ENCODE data around the gene HPCAL1. TPM values are rescaled to one million over a fixed set of nuclear protein-coding genes. Genes with fewer than 3 reads are reported as not detected.

HPCAL1 gene
- total RNA-seq, 2 experiments from 2014 or later, result 9.2 to 9.7 TPM

GRCh38 chr2:10332402-10333246, 29.9 kb downstream of the HPCAL1 start:
- TF ChIP-seq EZH2phosphoT487 (IDR thresholded peaks at IDR 0.05; ENCODE audit: borderline replicate concordance, low read depth, low read length) (no peak), CTCF (conservative IDR thresholded peaks at IDR 0.05; ENCODE audit: low read length) (no peak)
- CTCF ChIA-PET (ENCODE audit: unreplicated experiment), result interaction anchor here (0.6 to 1.0 kb wide), 2 partner anchors 29 to 77 kb away, joined by 3 to 5 read pairs; no protein-coding TSS in a partner anchor
- DNase-seq (ENCODE audit: low spot score), result no peak
- H3K9me2 ChIP-seq (ENCODE audit: insufficient read depth, low read length), result no peaks in the 10 kb centered on the region
- intact Hi-C loops (cut with micrococcal nuclease; ENCODE audit: unreplicated experiment), result no loop called here
- peak overlapping the region; percentile 62; the same call in 1 of the 2 replicates for H2AFZ ChIP-seq (ENCODE audit: low read length)
- peaks cover 59% of the 10 kb centered on the region for H3K4me1 ChIP-seq (ENCODE audit: insufficient read depth, low read length, poor library complexity, severe bottlenecking)
- BruUV-seq (replicated peaks), result no TSS peak
- H3K27ac ChIP-seq (ENCODE audit: low read depth, low read length, poor library complexity, severe bottlenecking), result peak overlapping the region; percentile 53
- H3K79me2 ChIP-seq (ENCODE audit: insufficient read depth, low read depth, low read length), result no peaks in the 10 kb centered on the region; the same call in 1 of the 2 replicates
- no peaks in the 10 kb centered on the region for H4K20me1 ChIP-seq (ENCODE audit: insufficient read depth, low read length)
- H3K9me3 ChIP-seq (ENCODE audit: low read length), result no peaks in the 10 kb centered on the region
- peak overlapping the region; percentile 62 for H3K4me3 ChIP-seq (ENCODE audit: low read depth, low read length, poor library complexity, severe bottlenecking)
- peak overlapping the region; percentile 79 for H3K4me2 ChIP-seq (ENCODE audit: low read length)
- no peaks in the 10 kb centered on the region; the same call in 1 of the 2 replicates for H3K36me3 ChIP-seq (ENCODE audit: insufficient read depth, low read length)
- POLR2A ChIA-PET, result interaction anchor here (0.7 to 3.8 kb wide), 6 partner anchors 10 to 76 kb away, joined by 3 to 22 read pairs (median 4); partner anchors contain the start of gene HPCAL1

GRCh38 chr2:10333247-10333613, 30.5 kb downstream of the HPCAL1 start:
- intact Hi-C loops (cut with micrococcal nuclease; ENCODE audit: unreplicated experiment), result no loop called here
- H3K27ac ChIP-seq (ENCODE audit: low read depth, low read length, poor library complexity, severe bottlenecking), result no peak overlapping the region
- H3K4me2 ChIP-seq (ENCODE audit: low read length), result no peak overlapping the region
- BruUV-seq (replicated peaks), result no TSS peak
- H3K4me3 ChIP-seq (ENCODE audit: low read depth, low read length, poor library complexity, severe bottlenecking), result no peak overlapping the region
- no peak overlapping the region for H2AFZ ChIP-seq (ENCODE audit: low read length)
- H4K20me1 ChIP-seq (ENCODE audit: insufficient read depth, low read length), result no peaks in the 10 kb centered on the region
- H3K9me2 ChIP-seq (ENCODE audit: insufficient read depth, low read length), result no peaks in the 10 kb centered on the region
- POLR2A ChIA-PET, result no interaction called here
- no peak for TF ChIP-seq EZH2phosphoT487 (IDR thresholded peaks at IDR 0.05; ENCODE audit: borderline replicate concordance, low read depth, low read length)
- no peak for TF ChIP-seq CTCF (conservative IDR thresholded peaks at IDR 0.05; ENCODE audit: low read length)
- H3K79me2 ChIP-seq (ENCODE audit: insufficient read depth, low read depth, low read length), result no peaks in the 10 kb centered on the region; the same call in 1 of the 2 replicates
- peaks cover 53% of the 10 kb centered on the region for H3K4me1 ChIP-seq (ENCODE audit: insufficient read depth, low read length, poor library complexity, severe bottlenecking)
- no peak for DNase-seq (ENCODE audit: low spot score)
- CTCF ChIA-PET (ENCODE audit: unreplicated experiment), result no interaction called here
- no peaks in the 10 kb centered on the region; the same call in 1 of the 2 replicates for H3K36me3 ChIP-seq (ENCODE audit: insufficient read depth, low read length)
- no peaks in the 10 kb centered on the region for H3K9me3 ChIP-seq (ENCODE audit: low read length)

GRCh38 chr2:10333966-10334365, 31.3 kb downstream of the HPCAL1 start:
- Histone ChIP-seq H3K4me3 (ENCODE audit: low read depth, low read length, poor library complexity, severe bottlenecking) (no peak overlapping the region), H3K4me1 (ENCODE audit: insufficient read depth, low read length, poor library complexity, severe bottlenecking) (peaks cover 45% of the 10 kb centered on the region), H3K9me3 (ENCODE audit: low read length) (no peaks in the 10 kb centered on the region), H3K36me3 (ENCODE audit: insufficient read depth, low read length) (no peaks in the 10 kb centered on the region; the same call in 1 of the 2 replicates), H3K27ac (ENCODE audit: low read depth, low read length, poor library complexity, severe bottlenecking) (no peak overlapping the region), H3K9me2 (ENCODE audit: insufficient read depth, low read length) (no peaks in the 10 kb centered on the region), H3K4me2 (ENCODE audit: low read length) (no peak overlapping the region), H3K79me2 (ENCODE audit: insufficient read depth, low read depth, low read length) (no peaks in the 10 kb centered on the region; the same call in 1 of the 2 replicates), H4K20me1 (ENCODE audit: insufficient read depth, low read length) (no peaks in the 10 kb centered on the region), H2AFZ (ENCODE audit: low read length) (no peak overlapping the region)
- intact Hi-C loops (cut with micrococcal nuclease; ENCODE audit: unreplicated experiment), result no loop called here
- no peak for DNase-seq (ENCODE audit: low spot score)
- POLR2A ChIA-PET, result no interaction called here
- no TSS peak for BruUV-seq (replicated peaks)
- TF ChIP-seq CTCF (conservative IDR thresholded peaks at IDR 0.05; ENCODE audit: low read length) (no peak), EZH2phosphoT487 (IDR thresholded peaks at IDR 0.05; ENCODE audit: borderline replicate concordance, low read depth, low read length) (no peak)
- CTCF ChIA-PET (ENCODE audit: unreplicated experiment), result no interaction called here

Measured in OCI-LY7 (cell line).